Upper lobe of left lung (tissue), 4 donors: ENCODE data around the gene SDK2.

Experiments used
- EP300 ChIP-seq, 4 donors: sonication (generic); formaldehyde crosslinking; IDR thresholded peaks; one replicate each; pipeline ENCODE4 v1.5.1; 2017; ENCODE audit warnings: antibody characterized with exemption in 4 of 4, control low read depth in 2 of 4
- POLR2A ChIP-seq, 4 donors: fragments of 450-650 bp; IDR thresholded peaks; one replicate each; pipeline ENCODE4 v1.5.1; 2016 to 2017; ENCODE audit warnings: antibody characterized with exemption in 4 of 4, mild to moderate bottlenecking in 2 of 4
- POLR2AphosphoS5 ChIP-seq, 2 donors: sonication (generic); formaldehyde crosslinking; IDR thresholded peaks; one replicate each; pipeline ENCODE4 v1.5.1; 2017; ENCODE audit warnings: antibody characterized with exemption in 2 of 2
- TF ChIP-seq, protein P1 (sequence below), 6 experiments: fragments of 450-650 bp in 4 of 6; fragments of 200-600 bp in 2 of 6; sonication (generic) in 2 of 6; IDR thresholded peaks; one replicate each; pipeline ENCODE4 v1.5.1; 2016 to 2019; ENCODE audit warnings: antibody characterized with exemption in 6 of 6

DNA sequence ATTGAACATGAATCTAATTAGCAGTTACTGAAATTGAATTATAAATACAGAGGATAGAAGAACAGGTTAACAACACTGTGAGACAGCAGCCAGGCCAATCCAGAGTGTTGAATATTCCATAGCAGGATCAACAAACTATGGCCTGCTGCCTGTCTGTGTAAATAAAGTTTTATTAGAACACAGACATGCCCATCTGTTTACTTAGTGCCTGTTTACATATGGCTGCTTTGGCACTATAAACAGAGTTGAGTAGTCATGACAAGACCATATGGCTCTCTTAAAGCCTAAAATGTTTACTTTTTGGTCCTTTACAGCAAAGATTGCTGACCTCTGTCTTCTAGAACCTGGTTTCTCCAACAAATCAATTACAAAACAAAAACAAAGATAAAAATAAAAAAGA, 217.0 kb downstream of the SDK2 start:
- TF ChIP-seq, protein P1, sequence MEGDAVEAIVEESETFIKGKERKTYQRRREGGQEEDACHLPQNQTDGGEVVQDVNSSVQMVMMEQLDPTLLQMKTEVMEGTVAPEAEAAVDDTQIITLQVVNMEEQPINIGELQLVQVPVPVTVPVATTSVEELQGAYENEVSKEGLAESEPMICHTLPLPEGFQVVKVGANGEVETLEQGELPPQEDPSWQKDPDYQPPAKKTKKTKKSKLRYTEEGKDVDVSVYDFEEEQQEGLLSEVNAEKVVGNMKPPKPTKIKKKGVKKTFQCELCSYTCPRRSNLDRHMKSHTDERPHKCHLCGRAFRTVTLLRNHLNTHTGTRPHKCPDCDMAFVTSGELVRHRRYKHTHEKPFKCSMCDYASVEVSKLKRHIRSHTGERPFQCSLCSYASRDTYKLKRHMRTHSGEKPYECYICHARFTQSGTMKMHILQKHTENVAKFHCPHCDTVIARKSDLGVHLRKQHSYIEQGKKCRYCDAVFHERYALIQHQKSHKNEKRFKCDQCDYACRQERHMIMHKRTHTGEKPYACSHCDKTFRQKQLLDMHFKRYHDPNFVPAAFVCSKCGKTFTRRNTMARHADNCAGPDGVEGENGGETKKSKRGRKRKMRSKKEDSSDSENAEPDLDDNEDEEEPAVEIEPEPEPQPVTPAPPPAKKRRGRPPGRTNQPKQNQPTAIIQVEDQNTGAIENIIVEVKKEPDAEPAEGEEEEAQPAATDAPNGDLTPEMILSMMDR (IDR thresholded peaks at IDR 0.05): no peak
- TF ChIP-seq EP300 (IDR thresholded peaks at IDR 0.05): no peak
- no peak for TF ChIP-seq POLR2AphosphoS5 (IDR thresholded peaks at IDR 0.05)
- TF ChIP-seq POLR2A (IDR thresholded peaks at IDR 0.05): no peak
